Esophagus squamous epithelium (tissue), 4 donors: Measurements from ENCODE around the gene PTGS1.

ENCODE experiments used
- POLR2A ChIP-seq, 4 donors: fragments of 450-650 bp; IDR thresholded peaks; one replicate each; pipeline ENCODE4 v1.6.1; 2017; ENCODE audit warnings: antibody characterized with exemption in 4 of 4, mild to moderate bottlenecking in 4 of 4, moderate library complexity in 3 of 4
- TF ChIP-seq, protein P1 (sequence below), 6 experiments: fragments of 450-650 bp in 4 of 6; fragments of 200-600 bp in 2 of 6; sonication (generic) in 2 of 6; IDR thresholded peaks; one replicate each; pipeline ENCODE4 v1.5.1; 2016 to 2019; ENCODE audit warnings: antibody characterized with exemption in 6 of 6, mild to moderate bottlenecking in 4 of 6, moderate library complexity in 4 of 6

DNA sequence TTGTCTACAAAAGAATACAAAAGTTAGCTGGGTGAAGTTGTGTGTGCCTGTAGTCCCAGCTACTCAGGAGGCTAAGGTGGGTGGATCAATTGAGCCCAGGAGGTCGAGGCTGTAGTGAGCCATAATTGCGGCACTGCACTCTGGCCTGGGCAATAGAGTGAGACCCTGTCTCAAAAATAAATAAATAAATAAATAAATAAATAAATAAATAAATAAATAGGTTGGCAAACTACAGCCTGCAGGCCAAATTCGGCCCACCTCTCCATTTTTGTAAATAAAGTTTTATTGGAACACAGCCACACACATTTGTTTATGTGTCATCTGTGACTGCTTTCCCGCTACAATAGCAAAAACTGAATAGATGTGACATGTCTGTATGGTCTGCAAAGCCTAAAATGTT, 9.5 kb downstream of the PTGS1 start:
- TF ChIP-seq, protein P1, sequence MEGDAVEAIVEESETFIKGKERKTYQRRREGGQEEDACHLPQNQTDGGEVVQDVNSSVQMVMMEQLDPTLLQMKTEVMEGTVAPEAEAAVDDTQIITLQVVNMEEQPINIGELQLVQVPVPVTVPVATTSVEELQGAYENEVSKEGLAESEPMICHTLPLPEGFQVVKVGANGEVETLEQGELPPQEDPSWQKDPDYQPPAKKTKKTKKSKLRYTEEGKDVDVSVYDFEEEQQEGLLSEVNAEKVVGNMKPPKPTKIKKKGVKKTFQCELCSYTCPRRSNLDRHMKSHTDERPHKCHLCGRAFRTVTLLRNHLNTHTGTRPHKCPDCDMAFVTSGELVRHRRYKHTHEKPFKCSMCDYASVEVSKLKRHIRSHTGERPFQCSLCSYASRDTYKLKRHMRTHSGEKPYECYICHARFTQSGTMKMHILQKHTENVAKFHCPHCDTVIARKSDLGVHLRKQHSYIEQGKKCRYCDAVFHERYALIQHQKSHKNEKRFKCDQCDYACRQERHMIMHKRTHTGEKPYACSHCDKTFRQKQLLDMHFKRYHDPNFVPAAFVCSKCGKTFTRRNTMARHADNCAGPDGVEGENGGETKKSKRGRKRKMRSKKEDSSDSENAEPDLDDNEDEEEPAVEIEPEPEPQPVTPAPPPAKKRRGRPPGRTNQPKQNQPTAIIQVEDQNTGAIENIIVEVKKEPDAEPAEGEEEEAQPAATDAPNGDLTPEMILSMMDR (IDR thresholded peaks at IDR 0.05): no peak
- TF ChIP-seq POLR2A (IDR thresholded peaks at IDR 0.05): no peak
